AG09319 (cell line): ENCODE results near the gene CCDC89.
A peak's percentile ranks its signal among the peaks of the same experiment; 100 is the strongest.

Experiments used
- DNase-seq: peaks from one replicate; pipeline ENCODE4 v3.0.0-alpha.2; 2010; ENCODE audit warnings: low read depth; ENCODE audit errors: extremely low read depth
- TF ChIP-seq, protein P1 (sequence below): IDR thresholded peaks from 2 replicates; pipeline ENCODE4 v1.5.1; 2011; ENCODE audit warnings: low read depth, mild to moderate bottlenecking, inconsistent platforms, low read length, moderate library complexity

CCDC89 gene

DNA sequence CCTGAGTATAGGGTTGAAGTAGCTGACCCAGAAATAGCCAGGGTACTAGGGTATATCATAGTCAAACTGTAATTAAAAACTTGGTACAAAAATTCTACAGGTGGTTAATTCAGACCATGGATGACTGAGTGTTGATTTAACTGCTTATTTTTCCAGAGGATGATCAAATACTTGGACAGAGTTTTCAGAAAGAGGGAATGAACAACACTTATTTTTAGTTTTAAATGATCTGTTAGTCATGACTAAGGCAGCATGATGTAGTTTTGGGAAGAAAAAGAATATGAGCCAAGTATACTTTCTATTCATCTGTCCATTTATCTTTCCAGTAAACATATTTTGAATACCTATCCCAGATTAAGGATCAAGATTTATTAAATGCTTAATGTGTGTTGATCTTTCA, 19.8 kb upstream of the CCDC89 start:
- no peak for DNase-seq
- TF ChIP-seq, protein P1, sequence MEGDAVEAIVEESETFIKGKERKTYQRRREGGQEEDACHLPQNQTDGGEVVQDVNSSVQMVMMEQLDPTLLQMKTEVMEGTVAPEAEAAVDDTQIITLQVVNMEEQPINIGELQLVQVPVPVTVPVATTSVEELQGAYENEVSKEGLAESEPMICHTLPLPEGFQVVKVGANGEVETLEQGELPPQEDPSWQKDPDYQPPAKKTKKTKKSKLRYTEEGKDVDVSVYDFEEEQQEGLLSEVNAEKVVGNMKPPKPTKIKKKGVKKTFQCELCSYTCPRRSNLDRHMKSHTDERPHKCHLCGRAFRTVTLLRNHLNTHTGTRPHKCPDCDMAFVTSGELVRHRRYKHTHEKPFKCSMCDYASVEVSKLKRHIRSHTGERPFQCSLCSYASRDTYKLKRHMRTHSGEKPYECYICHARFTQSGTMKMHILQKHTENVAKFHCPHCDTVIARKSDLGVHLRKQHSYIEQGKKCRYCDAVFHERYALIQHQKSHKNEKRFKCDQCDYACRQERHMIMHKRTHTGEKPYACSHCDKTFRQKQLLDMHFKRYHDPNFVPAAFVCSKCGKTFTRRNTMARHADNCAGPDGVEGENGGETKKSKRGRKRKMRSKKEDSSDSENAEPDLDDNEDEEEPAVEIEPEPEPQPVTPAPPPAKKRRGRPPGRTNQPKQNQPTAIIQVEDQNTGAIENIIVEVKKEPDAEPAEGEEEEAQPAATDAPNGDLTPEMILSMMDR, result no peak

DNA sequence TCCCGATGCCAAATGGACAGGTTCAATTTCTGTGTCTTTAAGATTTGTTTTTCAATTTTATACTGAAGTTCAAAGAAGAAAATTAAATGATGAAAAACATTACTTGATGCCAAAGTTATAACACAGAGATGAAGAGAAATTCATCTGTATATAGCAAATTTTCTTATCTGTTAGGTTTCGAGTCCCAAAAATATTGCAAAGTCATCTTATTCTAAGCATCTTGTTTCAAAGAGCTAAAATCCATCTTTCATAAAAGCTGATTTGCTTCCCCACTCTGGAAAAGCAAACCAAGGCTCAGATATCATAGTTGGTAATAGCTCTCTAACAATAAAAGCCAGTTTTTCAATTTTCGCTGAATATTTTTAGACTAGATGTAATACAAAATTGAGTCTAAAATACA, 19.0 kb upstream of the CCDC89 start:
- no peak for DNase-seq
- TF ChIP-seq, protein P1, result no peak

DNA sequence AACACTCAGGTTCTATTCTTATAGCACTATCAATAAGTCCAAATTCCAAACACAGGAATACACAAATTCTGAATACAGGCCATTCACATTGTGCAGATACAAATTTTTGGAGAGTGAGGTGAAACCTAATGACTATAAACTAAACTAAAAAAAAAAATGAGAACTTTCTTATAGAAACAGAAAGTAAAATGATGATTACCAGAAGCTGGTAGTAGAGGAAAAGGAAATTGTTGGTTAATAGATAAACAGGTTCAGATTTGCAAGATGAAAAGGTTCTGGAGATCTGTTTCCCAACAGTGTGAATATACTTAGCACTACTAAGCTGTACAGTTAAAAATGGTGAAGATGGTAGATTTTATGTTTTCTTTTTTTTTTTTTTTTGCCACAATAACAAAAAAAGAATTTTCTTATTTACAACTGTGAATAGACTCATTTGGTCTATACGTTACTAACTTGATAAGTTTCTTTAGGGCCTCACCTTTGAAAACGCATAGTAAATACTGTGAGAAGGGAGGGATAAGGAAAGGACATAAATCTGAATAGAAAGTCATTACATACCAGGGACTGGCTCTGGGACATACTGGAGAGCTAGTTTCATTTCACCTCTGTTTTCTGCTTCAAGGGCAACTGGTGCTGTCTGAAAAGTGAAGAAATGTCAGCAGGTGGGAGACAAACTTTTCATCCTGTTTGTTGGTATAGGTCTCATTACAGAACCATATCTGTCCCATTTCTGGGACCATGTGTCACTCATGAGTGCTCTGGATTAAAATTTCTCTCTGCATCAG, 14.2 kb upstream of the CCDC89 start:
- no peak for DNase-seq
- TF ChIP-seq, protein P1, result no peak

DNA sequence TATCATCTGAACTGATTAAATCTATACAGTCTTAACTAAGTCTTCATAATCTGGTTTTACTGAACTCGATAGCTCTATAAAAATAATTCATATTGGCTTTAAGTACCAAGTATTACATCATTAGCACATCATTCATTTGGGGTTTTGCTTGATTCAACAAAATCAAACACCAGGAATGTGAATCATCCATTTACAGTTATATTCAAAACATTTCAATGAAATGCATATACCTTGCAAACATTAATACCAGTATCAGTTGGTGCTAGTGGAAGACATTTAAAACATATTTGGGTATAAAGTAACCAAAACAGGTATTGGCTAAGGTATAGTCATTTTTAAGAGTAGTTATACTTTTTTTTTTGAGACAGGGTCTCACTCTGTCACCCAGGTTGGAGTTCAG, 12.2 kb upstream of the CCDC89 start:
- DNase-seq, result no peak
- TF ChIP-seq, protein P1, result no peak

DNA sequence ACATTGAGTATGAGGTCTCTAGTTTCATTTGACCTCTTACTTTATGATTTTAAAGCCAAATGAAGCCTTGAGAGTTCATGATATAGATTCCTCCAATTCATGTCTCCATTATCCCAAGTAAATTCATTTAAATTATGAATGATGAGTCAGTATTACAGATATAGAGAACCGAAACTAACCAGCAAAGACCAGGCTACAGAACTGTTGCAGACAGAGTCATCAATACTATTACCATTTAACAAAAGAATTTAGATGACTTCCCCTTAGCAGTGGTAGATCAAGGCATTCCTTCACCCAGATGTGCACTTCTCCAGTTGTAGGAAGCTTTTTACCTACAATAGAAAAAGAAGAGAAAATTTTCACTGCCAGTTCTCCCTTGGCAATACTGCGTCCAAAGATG, 11.8 kb upstream of the CCDC89 start:
- TF ChIP-seq, protein P1, result no peak
- no peak for DNase-seq

DNA sequence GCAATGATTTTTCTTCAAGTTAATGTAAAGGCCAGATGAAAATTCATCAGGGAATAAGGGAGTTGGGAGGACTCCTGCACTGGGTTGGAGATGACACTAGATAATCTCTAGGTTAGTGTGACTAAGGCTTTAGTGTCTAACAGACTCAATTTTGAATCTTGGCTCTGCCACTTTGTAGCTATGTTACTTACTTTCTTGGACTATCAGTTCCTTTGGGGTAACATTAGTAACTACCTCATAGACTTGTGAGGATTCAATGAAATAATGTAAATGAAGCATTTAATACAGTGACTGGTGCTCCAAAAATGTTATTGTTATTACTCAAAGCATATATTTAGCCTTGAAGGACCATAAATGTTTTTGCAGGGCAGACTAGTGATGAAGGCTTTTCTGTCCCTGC, 9.6 kb upstream of the CCDC89 start:
- TF ChIP-seq, protein P1, result no peak
- no peak for DNase-seq

DNA sequence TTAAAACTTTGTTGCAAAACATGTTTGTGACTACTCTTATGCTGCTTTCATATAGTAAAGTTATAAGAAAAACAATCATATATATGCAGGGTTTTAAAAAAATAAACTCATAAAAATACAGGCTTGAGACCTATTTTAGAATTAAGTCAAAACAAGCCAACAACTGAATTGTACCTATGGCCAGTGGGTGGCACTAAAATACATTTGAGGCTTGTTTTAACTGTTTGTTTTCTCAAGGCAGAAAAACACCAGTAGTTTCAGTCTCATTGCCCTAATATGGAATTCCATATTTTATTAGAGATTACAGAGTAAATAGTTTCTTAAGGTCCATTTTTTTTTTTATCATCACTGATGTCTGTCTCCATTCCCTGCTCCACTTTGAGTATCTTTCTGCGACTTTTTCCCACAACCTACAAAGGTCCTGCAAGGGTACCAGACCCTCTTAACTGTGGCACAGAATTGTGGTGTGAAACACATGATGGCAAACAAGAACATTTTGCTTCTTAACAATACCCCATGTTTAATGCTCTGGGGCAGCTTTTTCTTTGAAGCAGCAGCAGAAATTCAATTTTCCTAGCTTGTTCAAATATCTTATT, 8.5 kb upstream of the CCDC89 start:
- DNase-seq, result peak; percentile 34
- TF ChIP-seq, protein P1, result peak; percentile 60
